HepG2 (cell line): ENCODE data around the gene PERP. TPM values are rescaled to one million over a fixed set of nuclear protein-coding genes. Genes with fewer than 3 reads are reported as not detected.
A peak's percentile ranks its signal among the peaks of the same experiment; 100 is the strongest.

ENCODE experiments used
- GABPA ChIP-seq, 2 experiments: IDR thresholded peaks; 2 replicates each; pipeline ENCODE4 v1.6.1; 2011 to 2016; ENCODE audit warnings: low read depth in 2 of 2, low read length in 1 of 2, missing biosample characterization in 1 of 2, missing genetic modification characterization in 1 of 2
- IKZF5 ChIP-seq: IDR thresholded peaks from 2 replicates; pipeline ENCODE4 v1.6.1; 2018; ENCODE audit warnings: missing genetic modification reagents, mild to moderate bottlenecking, missing compliant biosample characterization
- MAX ChIP-seq: IDR thresholded peaks from 2 replicates; pipeline ENCODE4 v1.6.1; 2012; ENCODE audit warnings: inconsistent platforms
- MAZ ChIP-seq, 2 experiments: sonication (generic) in 1 of 2; formaldehyde crosslinking in 1 of 2; IDR thresholded peaks; 2 replicates each; pipeline versions ENCODE4 v1.5.0 to v1.6.1; 2012 to 2020; ENCODE audit warnings: low read depth in 2 of 2, mild to moderate bottlenecking in 2 of 2, borderline replicate concordance in 1 of 2, improper control_type of control experiment in 1 of 2, low read length in 1 of 2, missing genetic modification reagents in 1 of 2, moderate library complexity in 1 of 2
- MXD3 ChIP-seq: IDR thresholded peaks from 2 replicates; pipeline ENCODE4 v1.6.1; 2016; ENCODE audit warnings: mild to moderate bottlenecking, missing biosample characterization, missing genetic modification reagents
- PAXIP1 ChIP-seq: sonication (generic); formaldehyde crosslinking; conservative IDR thresholded peaks from 2 replicates; pipeline ENCODE4 v1.4.0; 2020; ENCODE audit warnings: mild to moderate bottlenecking, missing genetic modification reagents, moderate library complexity
- RAD21 ChIP-seq: fragments of 450-650 bp; formaldehyde crosslinking; IDR thresholded peaks from 2 replicates; pipeline ENCODE4 v1.5.0; 2020; ENCODE audit warnings: mild to moderate bottlenecking
- RCOR2 ChIP-seq: IDR thresholded peaks from 2 replicates; pipeline ENCODE4 v1.6.1; 2016; ENCODE audit warnings: missing biosample characterization, missing genetic modification reagents
- SOX13 ChIP-seq, 3 experiments: fragments of 450-650 bp in 1 of 3; sonication (generic) in 1 of 3; formaldehyde crosslinking in 1 of 3; IDR thresholded peaks in 2 of 3; conservative IDR thresholded peaks in 1 of 3; 2 replicates each; pipeline versions ENCODE4 v1.5.0 to v1.6.1; 2016 to 2020; ENCODE audit warnings: antibody characterized with exemption in 1 of 3, mild to moderate bottlenecking in 1 of 3, missing compliant biosample characterization in 1 of 3, missing genetic modification reagents in 1 of 3, moderate library complexity in 1 of 3
- ZFP90 ChIP-seq: sonication (generic); formaldehyde crosslinking; IDR thresholded peaks from 2 replicates; pipeline ENCODE4 v1.8.0; 2022; ENCODE audit warnings: missing genetic modification reagents, mild to moderate bottlenecking, inconsistent platforms, borderline replicate concordance
- ZMYM2 ChIP-seq: sonication (generic); formaldehyde crosslinking; IDR thresholded peaks from 2 replicates; pipeline ENCODE4 v1.8.0; 2022; ENCODE audit warnings: mild to moderate bottlenecking, missing genetic modification reagents
- ZNF20 ChIP-seq: sonication (generic); formaldehyde crosslinking; IDR thresholded peaks from 2 replicates; pipeline ENCODE4 v1.4.0; 2020; ENCODE audit warnings: mild to moderate bottlenecking, moderate library complexity, missing genetic modification reagents
- ZNF451 ChIP-seq: sonication (generic); formaldehyde crosslinking; IDR thresholded peaks from 2 replicates; pipeline ENCODE4 v1.5.0; 2020; ENCODE audit warnings: mild to moderate bottlenecking, missing genetic modification reagents
- ZNF703 ChIP-seq: sonication (generic); formaldehyde crosslinking; IDR thresholded peaks from 2 replicates; pipeline ENCODE4 v1.5.1; 2020; ENCODE audit warnings: missing genetic modification reagents, mild to moderate bottlenecking, moderate library complexity, borderline replicate concordance
- ZNF772 ChIP-seq: sonication (generic); formaldehyde crosslinking; IDR thresholded peaks from 2 replicates; pipeline ENCODE4 v1.5.0; 2020; ENCODE audit warnings: mild to moderate bottlenecking, missing genetic modification reagents
- ZNF781 ChIP-seq: sonication (generic); formaldehyde crosslinking; IDR thresholded peaks from 2 replicates; pipeline ENCODE4 v1.5.1; 2020; ENCODE audit warnings: borderline replicate concordance, mild to moderate bottlenecking, missing genetic modification reagents; ENCODE audit errors: not compliant biosample characterization
- ZNF839 ChIP-seq: sonication (generic); formaldehyde crosslinking; IDR thresholded peaks from 2 replicates; pipeline ENCODE4 v1.4.0; 2020; ENCODE audit warnings: missing genetic modification reagents, mild to moderate bottlenecking, borderline replicate concordance
- ZSCAN9 ChIP-seq: IDR thresholded peaks from 2 replicates; pipeline ENCODE4 v1.6.1; 2016; ENCODE audit warnings: borderline replicate concordance
- polyA plus RNA-seq, 8 experiments: library from polyadenylated mRNA; depleted of rRNA in 3 of 8; stranded (reverse) in 7 of 8; unstranded in 1 of 8; fragments of >200 nt; fragmentation: Illumina TruSeq in 4 of 8; extraction: Trizol in 4 of 8; gene quantifications; 2 replicates each; pipeline versions ENCODE4 v1.2.1 to v1.2.3, GENCODE V29; 2011 to 2016; ENCODE audit warnings: low read depth in 4 of 8, missing spikeins in 1 of 8, mixed read lengths in 1 of 8; ENCODE audit not compliant: insufficient read depth in 1 of 8
- total RNA-seq, 5 experiments: library from RNA; depleted of rRNA; stranded (reverse); fragments of >200 nt; fragmentation: Illumina TruSeq; extraction: Trizol; gene quantifications; 2 replicates each; pipeline ENCODE4 v1.2.3, GENCODE V29; 2016; ENCODE audit warnings: low read depth in 1 of 5
- TF ChIP-seq, protein P1 (sequence below): sonication (generic); formaldehyde crosslinking; IDR thresholded peaks from 2 replicates; pipeline ENCODE4 v1.4.0; 2020; ENCODE audit warnings: missing genetic modification reagents

Gene PERP
- total and polyA plus RNA-seq, 2 of the 13 experiments (the other 11 are each of a cell fraction or from before 2014, with no cell fraction given), result 26.0 to 53.0 TPM

DNA sequence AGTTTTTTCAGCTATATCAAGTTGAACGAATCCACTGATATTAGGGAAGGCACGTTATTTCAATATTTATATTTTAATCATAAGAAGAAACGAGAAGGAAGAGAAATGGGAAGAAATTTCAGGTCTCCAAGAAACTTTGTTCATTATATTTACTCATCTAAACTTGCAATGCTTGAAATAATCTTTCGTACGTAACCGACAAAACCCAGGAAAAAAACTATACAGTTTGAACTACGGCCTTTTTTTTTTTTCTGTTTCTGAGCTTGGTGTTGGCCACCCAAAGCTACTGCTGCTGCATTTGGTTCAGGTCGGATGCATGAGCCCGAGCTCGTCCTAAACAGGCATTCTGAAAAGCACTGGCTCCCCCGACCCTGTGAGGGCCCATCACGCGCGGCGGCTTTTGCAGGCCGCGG is 548 bp downstream of the PERP start (continued):
- TF ChIP-seq PAXIP1 (no peak), ZSCAN9 (CRISPR knock-in tag) (peak; percentile 61; the same call in 1 of the 2 replicates), MAZ (IDR thresholded peaks at IDR 0.05; ENCODE audit: borderline replicate concordance, low read depth, low read length) (peak; percentile 17; the same call in 1 of the 2 replicates), MAZ (CRISPR knock-in tag; IDR thresholded peaks at IDR 0.05; ENCODE audit: low read depth) (no peak), ZNF839 (CRISPR knock-in tag) (peak; percentile 45; the same call in 1 of the 2 replicates), ZFP90 (CRISPR knock-in tag) (no peak), MAX (0 out of 2 replicates have a peak, but pooled peaks have one; percentile 27), ZNF772 (CRISPR knock-in tag) (no peak), ZMYM2 (0 out of 2 replicates have a peak, but pooled peaks have one; percentile 25), SOX13 (IDR thresholded peaks at IDR 0.05) (no peak), SOX13 (CRISPR knock-in tag; conservative IDR thresholded peaks at IDR 0.05 in 1 of 2, IDR thresholded peaks at IDR 0.05 in 1 of 2) (no peak), RAD21 (CRISPR knock-in tag) (no peak), ZNF451 (CRISPR knock-in tag) (no peak), IKZF5 (no peak), RCOR2 (CRISPR knock-in tag) (peak; percentile 67; the same call in 1 of the 2 replicates), ZNF781 (no peak), MXD3 (CRISPR knock-in tag) (no peak), GABPA (IDR thresholded peaks at IDR 0.05; ENCODE audit: low read depth, low read length) (0 out of 2 replicates have a peak, but pooled peaks have one; percentile 9), GABPA (CRISPR knock-in tag; IDR thresholded peaks at IDR 0.05; ENCODE audit: low read depth) (no peak), ZNF20 (0 out of 2 replicates have a peak, but pooled peaks have one; percentile 5), ZNF703 (CRISPR knock-in tag) (0 out of 2 replicates have a peak, but pooled peaks have one; percentile 59)
- TF ChIP-seq, protein P1, sequence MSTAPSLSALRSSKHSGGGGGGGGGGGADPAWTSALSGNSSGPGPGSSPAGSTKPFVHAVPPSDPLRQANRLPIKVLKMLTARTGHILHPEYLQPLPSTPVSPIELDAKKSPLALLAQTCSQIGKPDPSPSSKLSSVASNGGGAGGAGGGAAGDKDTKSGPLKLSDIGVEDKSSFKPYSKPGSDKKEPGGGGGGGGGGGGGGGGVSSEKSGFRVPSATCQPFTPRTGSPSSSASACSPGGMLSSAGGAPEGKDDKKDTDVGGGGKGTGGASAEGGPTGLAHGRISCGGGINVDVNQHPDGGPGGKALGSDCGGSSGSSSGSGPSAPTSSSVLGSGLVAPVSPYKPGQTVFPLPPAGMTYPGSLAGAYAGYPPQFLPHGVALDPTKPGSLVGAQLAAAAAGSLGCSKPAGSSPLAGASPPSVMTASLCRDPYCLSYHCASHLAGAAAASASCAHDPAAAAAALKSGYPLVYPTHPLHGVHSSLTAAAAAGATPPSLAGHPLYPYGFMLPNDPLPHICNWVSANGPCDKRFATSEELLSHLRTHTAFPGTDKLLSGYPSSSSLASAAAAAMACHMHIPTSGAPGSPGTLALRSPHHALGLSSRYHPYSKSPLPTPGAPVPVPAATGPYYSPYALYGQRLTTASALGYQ, result peak; percentile 12; the same call in 1 of the 2 replicates
